Daoy (cell line): ENCODE results near the gene ISL1. TPM values are rescaled to one million over a fixed set of nuclear protein-coding genes. Genes with fewer than 3 reads are reported as not detected.

Experiments
- DNase-seq: peaks from one replicate; pipeline ENCODE4 v3.0.0-alpha.2; 2015; ENCODE audit warnings: low read depth
- total RNA-seq: library from RNA; depleted of rRNA; stranded (reverse); fragments of >200 nt; shearing (Covaris generic); gene quantifications from 2 replicates; pipeline ENCODE4 v1.2.3, GENCODE V29; 2014; rRNA removed

ISL1 gene
- 2.7 and 7.1 TPM in 2 replicates for total RNA-seq

DNA sequence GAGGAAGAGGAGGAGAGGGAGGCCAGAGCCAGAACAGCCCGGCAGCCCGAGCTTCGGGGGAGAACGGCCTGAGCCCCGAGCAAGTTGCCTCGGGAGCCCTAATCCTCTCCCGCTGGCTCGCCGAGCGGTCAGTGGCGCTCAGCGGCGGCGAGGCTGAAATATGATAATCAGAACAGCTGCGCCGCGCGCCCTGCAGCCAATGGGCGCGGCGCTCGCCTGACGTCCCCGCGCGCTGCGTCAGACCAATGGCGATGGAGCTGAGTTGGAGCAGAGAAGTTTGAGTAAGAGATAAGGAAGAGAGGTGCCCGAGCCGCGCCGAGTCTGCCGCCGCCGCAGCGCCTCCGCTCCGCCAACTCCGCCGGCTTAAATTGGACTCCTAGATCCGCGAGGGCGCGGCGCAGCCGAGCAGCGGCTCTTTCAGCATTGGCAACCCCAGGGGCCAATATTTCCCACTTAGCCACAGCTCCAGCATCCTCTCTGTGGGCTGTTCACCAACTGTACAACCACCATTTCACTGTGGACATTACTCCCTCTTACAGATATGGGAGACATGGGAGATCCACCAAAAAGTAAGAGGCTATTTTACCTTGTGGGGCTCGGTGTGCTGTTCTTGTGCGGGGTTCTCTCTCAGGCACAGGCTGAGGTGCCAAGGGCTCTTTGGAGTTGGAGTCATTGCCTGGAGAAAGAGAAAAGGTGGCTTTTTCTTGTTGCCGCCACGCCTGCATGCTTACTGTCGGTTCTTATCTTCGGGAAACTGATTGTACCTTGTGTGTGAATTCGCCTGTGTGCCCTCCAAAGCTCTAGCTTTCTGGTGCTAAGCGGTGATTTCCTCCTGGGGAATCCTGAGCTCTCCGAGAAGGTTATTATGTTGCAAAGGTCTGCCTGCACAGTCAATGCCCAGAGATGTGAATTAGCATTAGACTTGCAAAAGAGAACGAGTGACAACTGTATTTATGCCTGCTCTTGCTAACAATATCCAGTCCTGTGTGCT, at the start of gene ISL1:
TSS of gene ISL1 (plus strand) at position 318 of the 991 bp plus-strand sequence. CDS start at position 542, 224 bp downstream.
- DNase-seq: peak; percentile 93

DNA sequence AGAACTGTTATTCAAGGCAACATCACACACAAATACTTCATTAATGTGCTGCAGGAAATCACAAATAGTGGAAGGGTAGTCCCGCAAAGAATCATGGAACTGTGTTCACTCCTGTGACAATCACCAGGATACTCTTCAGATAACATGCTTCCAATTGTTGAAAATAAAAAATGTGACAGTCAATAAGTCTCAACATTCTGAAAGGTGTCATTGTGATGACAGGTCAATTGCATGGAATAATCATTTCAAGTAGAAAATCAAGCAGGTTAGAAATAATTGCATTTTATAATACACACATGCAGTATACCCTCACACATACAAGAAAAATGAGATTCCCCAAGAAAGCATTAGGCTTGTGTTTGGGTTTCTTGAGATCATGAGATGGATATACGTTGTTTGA, 46.4 kb upstream of the ISL1 start:
- no peak for DNase-seq

GRCh38 chr5:51345106-51345505, 38.1 kb upstream of the ISL1 start:
- no peak for DNase-seq

DNA sequence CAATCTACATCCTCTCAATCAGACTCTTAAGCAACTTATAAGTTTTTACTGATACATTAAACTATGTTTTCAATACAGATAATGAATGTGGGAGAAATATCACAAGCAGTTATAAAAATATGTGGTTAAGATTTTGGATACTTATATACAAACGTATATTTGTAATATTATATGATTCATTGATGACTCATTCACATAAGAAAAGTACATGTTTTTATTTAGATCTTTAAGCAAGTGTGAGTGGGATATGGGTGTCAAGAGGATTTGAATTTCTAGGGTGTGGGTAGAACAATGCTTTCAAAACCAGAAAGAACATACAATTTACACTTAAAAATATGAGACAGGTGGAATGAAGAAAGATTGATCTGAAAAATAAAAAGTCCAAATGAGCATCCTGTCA, 36.1 kb upstream of the ISL1 start:
- no peak for DNase-seq

- no peak for DNase-seq
Observed at GRCh38 chr5:51347704-51348103, 35.5 kb upstream of the ISL1 start.

DNA sequence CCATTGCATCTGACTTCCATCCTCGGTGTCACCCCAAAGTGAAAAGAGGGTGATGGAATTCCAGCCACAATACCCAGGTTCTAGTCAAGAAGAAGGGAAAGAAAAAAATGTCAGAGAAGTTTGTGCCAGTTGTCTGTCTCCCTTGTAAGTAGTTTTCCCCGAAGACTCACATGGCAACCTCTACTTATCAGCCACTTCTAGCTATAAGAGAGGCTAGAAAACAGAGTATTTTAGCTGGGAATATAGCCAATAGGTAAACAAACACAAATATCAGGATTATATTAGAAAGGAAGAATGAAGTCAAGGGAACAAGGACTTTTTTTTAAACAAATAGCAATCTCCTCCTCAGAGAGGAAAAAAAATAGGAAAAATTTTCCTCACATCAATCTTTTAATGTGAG, 12.2 kb upstream of the ISL1 start:
- DNase-seq: no peak

GRCh38 chr5:51373880-51374523, 9.2 kb upstream of the ISL1 start:
- DNase-seq: no peak

- DNase-seq: no peak
Observed at GRCh38 chr5:51375084-51375483, 8.2 kb upstream of the ISL1 start.

GRCh38 chr5:51376509-51376908, 6.7 kb upstream of the ISL1 start:
- no peak for DNase-seq

DNA sequence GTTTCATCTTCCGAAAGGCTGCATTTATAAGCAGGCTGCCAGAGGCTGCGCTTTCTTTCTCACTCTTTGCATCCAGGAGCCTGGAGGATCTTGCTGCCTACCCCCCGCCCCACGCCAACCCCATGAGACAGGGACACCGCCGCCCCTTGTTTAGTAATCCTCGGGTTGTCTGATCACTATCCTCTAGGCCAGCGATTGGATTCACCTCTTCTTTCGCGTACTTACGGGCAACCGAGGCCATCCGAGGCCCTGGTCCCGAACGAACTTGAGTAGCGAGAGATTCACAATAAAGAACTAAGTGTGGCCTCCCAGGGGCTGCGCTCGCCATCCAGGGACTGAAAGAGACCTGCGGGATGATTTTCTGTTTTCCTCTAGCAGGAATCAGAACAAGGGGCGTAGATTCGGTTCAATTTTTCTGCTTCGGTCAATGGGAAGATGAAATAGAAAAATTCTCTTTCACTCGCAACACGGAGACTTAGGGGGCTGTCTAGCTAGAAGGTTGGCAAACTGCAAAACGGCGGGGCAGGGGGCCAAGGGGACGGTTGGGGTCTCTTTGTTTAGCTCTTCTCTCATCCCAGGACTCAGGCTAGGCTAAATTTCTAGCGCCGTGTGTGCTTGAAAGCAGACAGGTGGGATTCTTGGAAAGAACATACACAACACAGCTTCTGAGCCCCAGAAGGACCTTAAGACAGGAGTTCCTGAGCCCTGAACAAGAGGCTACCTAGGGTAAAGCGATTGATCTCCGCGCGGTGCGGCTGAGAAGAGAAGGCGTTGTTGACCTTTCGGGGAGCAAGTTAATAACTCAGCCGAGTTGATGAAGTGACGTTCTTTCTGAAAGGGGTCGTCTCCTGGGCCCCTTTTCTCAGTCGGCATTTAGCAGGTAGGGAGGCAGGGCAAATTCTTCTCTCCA, 5.8 kb upstream of the ISL1 start:
- no peak for DNase-seq

- no peak for DNase-seq
Observed at GRCh38 chr5:51378061-51378409, 5.2 kb upstream of the ISL1 start.

DNA sequence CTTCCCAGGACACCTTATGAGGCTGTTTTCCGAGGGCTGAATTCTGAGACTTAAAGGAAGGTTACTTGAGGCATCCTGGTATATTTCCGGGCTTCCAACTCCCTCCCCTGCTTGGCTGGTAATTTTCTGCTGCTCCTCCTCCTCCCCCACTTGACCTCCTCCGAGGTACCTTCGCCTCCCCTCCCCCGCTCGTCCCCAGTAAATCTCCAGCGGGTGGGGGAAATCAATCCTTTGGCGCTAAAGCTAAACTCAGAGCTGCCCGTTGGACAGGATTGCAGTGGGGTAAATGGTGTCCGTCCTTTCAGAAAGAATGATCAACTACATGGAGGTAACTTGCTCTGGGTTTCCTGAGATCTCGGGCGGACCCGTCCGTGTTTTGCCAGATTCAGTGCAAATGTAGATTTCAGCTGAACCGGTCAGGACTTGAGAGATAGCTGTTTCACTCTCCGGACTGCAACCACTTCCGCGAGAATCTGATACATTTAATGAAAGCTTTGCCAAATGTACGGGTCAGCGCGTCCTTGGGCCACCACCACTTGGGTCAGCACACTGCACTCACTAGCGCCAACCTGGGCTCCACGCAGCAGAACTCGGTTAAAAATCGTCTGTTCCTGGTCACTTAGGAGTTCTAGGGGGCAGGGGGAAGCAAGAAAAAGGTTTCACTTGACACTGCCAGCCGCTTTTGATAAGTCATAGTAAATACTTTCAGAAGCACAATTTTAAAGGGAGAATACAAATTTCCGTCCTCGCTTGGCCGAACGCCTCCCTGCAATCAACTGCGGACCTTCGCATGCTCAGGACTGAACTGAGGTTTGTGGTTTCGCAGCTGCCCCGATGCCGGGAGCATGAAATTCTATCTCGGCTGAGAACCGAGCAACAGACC, 4.6 kb upstream of the ISL1 start:
- DNase-seq: peak; percentile 57

DNA sequence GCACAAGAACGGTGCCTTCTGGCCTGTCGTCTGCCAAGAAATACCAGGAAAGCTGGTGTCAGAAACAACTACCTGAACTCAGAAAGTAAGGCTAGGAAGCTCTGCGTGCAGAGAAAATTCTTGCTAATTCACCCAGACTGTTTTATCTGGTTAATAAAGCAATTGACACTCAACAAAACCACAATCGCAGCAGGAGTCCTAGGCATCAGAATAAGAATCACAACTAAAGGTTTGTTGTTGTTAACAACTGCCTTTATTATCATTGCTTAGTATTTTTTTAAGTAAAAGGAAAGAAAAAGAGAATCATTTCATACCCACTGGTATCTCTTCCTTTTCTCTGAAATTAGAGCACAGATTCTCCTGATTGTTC, 3.9 kb upstream of the ISL1 start:
- no peak for DNase-seq

DNA sequence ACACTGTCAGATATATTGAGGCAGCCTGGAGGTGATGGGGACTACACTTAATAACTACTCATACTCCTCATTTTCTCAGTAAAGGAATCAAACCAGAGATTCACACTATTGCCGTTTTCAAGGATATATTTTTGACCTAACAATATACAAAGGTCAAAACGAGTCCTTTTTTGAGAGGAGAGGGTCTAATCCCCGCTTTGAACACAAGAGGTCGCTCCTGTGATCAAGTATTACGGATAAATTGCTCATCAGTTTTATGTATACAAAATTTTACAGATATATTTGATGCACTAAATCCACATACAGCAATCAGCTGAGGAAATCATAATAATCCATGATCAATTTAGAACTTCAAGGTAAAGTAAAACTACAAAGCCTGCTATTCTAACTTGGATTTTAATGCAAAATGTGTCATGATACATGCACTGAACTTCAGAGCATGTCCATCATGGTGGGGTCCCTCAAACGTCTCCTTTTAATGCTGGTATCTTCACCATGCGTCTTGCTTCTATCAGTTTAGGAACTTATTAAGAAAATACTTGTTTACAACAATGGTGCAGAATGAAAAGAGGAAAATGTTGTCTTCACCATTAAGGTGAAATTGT, 2.5 kb upstream of the ISL1 start:
- peak; percentile 35 for DNase-seq

GRCh38 chr5:51381761-51382474, 1.3 kb upstream of the ISL1 start:
- DNase-seq: peak; percentile 40

DNA sequence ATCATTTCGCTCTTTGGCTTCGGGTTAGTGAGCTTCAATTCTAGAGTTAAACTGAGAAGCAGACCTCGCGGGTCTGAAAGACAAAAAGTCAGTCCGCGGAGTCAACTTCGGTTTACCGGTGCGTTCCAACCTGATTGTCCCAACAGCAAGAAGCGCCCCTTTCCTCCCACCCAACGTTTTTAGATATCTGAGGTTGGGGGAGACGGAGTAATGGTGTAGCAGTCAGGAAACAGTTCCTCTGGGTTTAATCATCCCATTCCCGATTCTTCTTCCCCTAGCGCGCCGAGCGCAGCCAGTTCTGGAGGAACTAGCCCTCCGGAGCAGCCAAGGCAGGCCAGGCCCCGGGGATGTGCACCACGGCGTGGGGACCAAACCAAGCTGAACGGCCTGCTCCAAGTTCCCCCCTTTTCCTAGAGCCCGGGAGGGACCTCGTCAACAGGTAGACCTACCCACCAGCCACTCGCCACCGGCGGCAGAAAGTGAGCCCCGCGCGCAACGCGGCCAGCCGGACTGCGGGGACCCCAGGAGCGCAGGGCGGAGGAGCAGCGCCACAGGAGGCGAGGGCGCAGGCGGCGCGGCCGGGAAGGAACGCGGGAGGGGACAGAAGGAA, 622 bp upstream of the ISL1 start:
- peak; percentile 54 for DNase-seq

GRCh38 chr5:51384281-51384840, 1.1 kb downstream of the ISL1 start:
- DNase-seq: no peak

- no peak for DNase-seq
Observed at GRCh38 chr5:51385216-51385615, 2.0 kb downstream of the ISL1 start.
